HG02938 (cell line): ENCODE results near the gene RAB27B.

Experiments
- ATAC-seq: cut with Tn5 transposase; IDR thresholded peaks from one replicate; pipeline ENCODE4 v1.9.1; 2021; ENCODE audit warnings: mild to moderate bottlenecking, moderate library complexity; ENCODE audit not compliant: unreplicated experiment

The RAB27B gene

DNA sequence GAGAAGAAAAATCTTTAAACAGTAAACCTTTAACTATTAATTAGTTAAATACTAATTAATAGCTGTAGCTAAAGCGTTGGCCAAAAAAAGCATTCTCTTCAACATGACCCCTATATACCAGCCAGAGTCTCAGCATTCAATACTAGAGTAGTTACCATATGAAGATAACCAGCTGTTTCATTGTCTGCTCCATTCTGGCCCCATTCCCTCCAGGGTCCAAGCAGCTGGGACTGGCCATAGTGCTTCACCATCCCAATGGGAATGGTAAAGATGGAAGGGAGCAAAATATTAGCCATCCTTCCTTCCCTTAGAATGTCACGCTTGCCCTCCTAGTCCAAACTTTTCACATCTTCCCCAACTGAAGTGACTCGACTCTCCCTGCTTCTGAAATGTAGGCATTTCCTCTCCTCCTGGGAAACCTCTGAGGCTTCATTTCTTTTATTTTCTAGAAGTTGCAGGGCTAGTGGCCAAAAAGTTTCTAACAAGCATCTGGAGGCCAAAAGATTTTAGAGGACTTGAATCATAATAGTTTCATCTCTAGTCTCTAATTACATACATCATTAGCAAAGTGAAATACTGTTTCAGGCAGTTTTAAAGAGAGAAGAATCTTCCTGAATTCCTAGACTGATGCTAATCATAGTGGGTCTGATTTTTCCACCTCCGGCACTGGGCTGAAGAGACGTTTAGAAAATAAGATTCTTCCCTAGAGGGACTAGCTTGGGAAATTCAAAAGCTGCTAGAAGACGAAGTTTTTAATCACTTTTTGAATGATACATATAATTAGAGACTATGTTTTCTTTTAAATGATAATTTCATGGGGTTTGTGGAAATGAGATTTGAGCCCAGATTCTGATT is 78.3 kb downstream of the RAB27B start:
- no peak for ATAC-seq

DNA sequence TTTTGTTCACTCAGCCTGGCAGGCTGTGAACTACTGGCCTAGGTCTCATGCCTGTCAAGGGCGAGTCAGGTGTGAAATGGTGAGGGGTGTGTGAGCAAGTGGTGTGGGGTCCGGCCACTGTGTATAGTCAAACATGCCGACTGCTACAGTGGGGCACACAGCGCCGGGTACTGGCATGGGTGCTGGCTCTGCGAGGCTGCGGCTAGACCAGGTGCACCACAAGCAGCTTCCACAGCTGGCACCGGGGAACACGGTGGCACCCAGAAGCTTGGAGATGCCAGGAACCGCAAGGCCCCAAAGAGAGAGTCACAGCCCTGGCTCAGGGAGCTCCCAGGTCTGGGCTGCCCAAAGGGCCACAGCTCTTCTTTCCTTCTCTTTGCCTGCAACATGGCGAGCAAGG is 81.3 kb downstream of the RAB27B start:
- ATAC-seq: no peak

DNA sequence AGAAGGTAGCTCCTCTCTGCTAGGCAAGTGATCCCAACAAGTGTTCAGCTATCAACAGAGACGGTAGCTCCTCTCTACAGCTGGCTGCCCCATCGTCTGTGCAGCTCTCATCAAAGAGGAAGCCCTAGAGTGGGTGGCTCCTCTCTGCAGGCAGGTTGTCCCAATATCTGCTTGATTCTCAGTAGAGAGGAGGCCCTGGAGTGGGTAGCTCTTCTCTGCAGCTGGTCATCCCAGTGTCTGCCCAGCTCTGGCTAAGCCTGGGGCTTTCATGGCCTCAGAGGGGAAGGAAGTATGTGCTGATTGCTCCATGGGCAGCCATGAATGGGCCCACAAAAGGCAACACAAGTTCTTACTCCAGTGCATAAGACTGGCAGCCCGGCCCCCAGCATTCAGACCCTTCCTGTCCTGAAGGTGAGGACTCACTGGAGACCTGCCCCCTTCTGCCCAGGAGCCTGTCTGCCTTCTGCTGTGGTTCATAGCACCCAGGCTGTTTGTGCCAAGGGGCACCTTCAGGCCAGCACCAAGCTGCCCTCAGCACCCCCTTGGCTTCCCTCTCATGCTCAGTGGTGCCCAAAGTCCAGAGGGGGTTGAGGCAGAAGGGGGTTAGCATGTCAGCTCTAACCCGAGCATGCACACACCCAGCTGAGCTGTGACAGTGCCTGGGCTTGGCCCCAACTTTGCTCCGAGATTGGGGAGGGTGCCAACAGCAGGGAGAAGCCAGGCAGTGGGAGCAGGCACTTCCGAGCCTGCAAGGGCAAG is 82.1 kb downstream of the RAB27B start:
- no peak for ATAC-seq

DNA sequence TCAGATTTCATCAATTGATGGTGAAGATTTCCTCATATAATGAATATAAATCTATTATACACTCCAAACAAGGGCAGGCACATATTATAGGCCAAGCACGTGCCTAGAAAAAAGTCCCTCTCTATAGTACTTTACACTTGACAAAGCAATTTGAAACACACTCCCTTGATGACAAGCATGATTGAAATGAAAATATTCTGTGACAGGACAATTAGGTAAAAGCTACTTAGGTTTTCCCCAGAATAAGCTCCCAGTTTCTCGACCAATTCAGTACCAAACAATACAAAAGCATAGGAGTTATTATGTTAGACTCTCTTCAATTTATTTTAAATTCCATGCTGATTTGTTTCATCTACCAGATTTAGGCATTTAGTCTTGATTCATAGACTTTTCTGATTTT is 83.3 kb downstream of the RAB27B start:
- no peak for ATAC-seq

DNA sequence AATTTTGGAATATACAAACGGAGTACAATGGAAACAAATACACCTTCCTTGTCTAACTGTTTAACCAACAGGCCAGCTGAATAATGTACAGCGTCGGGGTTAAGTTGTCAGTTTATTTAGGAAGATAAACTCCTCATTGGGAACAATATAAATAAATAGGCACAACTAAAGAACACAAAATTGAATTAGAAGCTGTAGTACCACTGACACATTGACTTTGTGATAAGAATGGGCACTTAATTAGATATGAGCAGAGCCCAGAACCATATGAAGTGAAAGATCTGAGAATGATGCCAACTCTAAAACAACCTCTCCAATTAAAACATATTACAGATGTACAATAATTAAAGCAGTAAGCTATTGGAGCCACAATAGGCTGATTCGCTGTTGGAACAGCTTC is 86.5 kb downstream of the RAB27B start:
- no peak for ATAC-seq

DNA sequence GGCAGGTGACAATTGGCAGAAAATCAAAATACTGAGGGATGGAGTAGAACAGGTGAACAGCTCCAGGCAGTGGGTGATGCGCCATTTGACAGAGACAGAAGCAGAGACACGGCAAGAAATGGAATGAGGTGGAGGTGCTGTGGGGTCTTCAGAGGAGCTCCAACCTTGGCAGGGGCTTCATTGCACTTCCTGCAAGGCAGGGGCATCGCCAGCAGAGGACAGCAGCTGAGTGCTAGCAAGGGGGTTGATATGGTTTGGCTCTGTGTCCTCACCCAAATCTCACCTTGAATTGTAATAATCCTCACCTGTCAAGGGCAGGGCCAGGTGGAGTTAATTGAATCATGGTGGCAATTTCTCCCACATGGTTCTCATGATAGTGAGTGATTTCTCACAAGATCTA is 88.2 kb downstream of the RAB27B start:
- ATAC-seq: no peak

DNA sequence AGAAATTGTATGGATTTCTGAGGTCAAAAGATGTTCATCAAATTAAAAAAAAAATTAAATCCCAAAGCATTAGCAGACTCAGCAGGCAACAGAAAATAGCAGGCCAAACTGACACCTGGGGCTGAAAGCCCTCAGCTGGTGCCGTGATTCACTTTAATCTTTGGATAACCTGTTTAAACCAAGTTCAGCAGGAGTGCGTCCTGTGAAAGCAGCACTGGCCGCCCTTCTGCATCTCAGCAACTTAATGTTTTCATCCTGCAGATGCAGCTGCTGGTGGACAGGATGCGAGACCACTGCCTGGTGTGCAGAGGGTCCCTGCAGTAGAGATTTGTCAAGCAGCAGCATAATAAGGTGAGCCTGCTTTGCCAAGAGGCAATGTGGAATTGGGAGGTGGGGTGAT is 89.8 kb downstream of the RAB27B start:
- no peak for ATAC-seq

DNA sequence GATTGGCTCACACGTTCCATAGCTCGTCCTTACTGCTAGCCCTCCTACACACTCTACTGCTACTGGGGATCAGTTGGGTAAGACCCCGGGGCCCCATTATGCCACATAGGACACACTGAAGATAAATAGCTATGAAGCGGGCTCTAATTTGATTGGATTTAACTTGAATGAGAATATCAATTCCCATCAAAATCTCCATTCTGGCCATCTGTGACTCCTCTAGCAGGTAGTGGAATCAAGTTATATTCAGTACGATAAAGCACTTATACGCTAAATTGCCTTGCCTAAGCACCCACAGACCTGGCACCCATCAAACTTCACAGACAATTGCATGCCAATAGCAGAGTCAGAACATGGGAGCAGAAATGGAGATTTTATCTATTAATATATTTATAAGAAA is 91.1 kb downstream of the RAB27B start:
- no peak for ATAC-seq

DNA sequence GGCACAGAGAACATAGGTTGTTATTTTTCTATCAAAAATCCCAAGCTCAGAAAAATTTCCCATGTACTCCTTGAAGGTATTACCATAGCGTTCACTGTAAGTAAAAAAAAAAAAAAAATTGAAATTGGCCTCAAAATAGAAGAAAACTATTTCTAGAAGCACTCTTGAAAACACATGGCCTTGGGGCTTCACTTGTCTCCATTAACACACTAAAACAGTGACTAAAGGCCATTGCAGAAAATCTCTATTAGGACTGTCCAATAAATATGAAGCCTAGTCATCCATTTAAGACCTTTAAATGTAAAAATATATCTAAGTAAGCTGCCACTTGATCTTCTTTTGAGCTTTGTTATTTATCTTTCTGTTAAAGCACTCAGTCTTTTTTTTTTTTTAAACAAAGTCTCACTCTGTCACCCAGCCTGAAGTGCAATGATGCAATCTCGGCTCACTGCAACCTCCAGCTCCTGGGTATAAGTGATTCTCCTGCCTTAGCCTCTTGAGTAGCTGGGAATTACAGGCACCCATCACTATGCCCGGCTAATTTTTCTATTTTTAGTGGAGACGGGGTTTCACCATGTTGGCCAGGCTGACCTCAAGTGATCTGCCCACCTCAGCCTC is 95.2 kb downstream of the RAB27B start:
- ATAC-seq: no peak

DNA sequence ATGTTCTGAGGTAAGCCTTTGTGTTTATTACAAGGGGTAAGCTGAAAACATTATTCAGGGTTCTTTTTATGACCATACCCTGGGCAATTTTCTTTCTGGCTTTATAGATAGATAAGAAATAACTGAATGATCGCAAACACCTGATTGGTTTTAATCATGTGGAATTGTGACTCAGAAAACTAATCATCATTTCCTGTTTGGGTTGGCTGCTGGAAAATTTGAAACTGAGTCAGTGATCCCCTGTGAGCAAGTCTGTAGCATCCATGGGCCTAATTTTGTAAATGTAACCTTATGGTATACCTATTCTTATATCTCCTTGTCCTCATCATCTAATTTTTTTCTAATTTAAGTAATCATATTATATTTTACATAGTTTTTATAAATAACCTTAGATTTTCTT is 96.7 kb downstream of the RAB27B start:
- no peak for ATAC-seq

DNA sequence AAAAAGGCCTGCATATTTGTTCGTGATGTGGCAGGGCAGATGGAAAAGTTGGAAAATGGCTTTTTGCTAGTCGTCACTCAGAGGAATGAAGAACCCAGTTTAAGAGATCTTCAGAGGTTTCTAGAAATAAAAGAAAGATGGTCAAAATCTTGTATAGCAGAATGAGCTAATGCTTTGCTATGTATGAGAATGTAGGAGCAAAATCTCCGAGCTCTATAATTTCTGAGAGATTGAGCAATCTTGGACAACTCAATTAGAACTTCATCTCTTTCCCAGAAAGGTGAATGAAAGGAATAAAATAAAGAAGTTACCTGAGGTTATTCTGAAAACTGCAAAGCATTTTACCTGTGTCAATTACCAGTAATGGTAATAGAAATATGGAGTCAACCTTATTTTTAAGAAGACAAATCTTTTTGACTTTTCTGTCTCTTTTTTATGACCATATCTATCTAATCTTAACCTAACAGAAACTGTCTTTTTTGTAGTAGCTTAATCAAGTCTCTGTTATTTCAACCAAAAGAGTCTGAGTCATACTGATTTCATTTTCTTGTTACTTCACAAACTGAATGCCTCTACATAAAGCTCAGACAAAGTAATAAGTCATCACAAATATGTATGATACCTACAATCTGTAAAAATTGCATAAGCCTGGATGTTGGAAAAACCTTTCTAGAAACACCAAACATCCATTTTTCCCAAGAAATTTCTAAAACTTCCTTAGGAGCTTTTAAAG is 98.5 kb downstream of the RAB27B start:
- no peak for ATAC-seq

DNA sequence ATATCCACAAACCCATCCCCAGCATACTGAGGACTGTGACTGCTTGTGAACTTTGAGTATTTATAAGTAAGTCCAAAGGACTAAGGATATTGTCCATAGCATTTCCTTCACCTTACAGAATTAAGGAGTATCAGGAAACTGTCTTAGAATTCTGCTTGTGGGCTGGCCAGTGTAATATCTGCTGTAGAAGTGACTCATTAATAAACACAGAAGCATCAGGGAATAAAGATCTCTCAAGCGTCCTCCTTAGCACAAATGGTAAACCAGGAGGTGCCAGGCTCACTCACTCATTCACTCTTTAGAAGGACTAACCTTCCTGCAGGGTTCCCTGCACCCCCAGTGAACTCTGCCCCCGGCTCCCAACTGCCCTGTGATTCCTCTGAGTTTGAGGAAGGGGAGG is 100.0 kb downstream of the RAB27B start:
- no peak for ATAC-seq

DNA sequence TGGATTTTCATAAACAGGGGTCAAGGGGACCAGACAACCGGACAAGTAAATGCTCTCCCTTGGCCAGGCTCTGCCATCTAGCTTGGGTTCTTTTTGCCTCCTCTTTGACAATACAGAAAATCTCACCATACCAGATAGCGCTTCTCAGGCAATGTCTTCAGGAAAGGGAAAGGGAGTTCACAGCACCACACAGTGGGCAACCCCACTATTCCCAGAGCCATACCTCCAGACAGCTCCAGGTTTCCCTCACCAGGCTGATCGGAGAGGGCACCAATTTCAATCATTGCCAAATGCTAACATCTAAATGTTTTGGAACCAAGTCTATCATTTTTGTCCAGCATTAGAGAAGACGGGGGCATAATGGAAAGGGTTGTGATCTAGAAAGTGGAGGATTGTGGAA is 102.9 kb downstream of the RAB27B start:
- ATAC-seq: no peak

DNA sequence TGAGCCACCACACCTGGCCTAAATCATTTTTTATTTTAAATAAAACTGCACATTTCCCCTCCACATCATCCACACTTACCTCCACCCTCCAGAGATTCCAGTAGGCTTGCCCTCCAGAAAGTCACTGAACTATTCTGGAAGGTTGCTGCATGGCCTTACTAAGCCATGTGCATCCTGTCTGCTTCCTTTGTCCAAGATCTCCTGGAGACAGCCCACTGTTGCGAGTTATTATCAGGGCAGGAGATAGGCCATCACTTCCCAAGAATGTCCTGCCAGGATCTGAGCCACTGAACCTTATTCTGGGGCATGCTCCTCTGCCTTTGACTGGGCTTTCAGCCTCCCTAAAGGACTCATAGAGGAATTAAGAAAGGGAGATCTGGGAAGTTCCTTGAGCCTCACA is 104.2 kb downstream of the RAB27B start:
- ATAC-seq: no peak

DNA sequence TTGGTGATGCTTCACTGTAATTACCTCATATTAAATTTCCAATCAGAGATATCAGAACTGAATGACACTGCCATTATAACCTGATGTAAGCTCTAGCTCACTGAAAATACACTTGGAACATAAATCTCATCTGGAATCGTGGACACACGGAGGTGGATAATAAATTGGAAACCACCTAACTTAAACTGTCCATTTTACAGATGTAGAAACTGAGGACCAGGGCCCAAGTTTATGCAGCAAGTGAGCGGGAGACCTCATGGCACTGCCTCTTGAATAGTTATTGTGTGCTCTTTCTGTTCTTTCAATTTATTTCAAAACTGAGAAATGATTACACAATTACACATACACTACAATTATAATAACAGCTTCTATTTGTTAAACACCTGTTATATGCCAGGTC is 110.2 kb downstream of the RAB27B start:
- ATAC-seq: no peak

DNA sequence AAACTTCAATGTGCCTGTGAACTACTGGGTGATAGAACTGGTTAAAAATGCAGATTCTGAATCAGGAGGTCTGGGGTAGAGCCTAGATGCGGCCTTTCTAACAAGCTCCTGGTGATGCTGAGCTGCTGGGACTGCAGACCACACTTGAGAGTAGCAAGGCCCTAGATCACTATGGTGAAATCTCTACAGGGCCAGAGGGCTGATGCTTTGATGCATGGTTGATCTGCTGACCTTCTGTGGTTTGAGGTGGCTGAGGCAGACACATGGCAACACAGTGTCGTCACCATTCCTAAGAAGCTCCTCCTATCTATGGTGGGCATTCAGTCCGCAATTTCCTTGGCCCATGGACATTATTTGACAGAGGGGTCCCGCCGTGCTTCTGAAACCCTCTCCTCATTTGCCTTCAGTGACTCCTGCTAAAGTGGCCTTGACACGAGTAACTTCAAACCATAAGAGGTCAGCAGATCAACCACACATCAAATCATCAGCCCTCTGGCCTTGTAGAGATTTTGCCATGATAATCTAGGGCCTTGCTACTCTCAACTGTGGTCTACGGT is 111.2 kb downstream of the RAB27B start:
- no peak for ATAC-seq

DNA sequence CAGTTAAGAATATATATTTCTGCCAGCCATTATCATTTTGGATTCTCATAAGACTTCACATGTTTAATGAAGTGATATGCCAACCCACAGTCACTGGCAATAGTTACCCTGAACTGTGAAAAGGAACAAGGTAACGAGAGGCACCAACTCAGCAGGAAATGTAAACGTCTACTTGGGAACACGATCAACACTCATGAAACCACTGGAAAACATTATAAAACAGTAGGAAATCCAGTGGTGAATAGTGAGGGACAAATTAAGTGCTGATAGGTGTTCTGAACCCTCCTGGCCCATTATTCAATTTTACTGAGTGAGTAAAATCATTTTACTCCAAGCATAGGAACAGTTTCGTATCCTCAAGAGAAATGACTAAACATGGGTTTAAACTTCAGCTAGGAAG is 113.9 kb downstream of the RAB27B start:
- ATAC-seq: no peak

DNA sequence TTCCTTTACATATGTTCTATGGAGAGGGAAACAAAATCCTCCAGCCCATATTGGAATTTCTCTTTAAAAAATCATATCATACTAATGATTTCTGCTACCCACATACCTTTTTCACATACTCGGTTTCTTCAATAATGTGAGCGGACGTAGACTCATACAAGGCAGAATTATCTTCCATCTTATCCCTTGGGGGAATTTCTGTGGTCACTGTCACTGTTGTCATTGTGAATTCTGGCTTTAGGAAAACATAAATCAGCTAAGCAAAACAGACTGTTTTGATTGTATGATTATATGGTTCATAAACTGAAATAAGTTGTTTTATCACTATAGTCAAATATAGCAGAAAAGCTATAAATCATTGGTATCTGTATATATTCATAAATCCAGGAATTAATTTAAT is 114.3 kb downstream of the RAB27B start:
- ATAC-seq: no peak
